ENCODE measurements around the gene MYBPC1. TPM values are rescaled to one million over a fixed set of nuclear protein-coding genes. Genes with fewer than 3 reads are reported as not detected.

The MYBPC1 gene
- total RNA-seq, 1 donor from 2014 or later = 7.3 TPM

DNA sequence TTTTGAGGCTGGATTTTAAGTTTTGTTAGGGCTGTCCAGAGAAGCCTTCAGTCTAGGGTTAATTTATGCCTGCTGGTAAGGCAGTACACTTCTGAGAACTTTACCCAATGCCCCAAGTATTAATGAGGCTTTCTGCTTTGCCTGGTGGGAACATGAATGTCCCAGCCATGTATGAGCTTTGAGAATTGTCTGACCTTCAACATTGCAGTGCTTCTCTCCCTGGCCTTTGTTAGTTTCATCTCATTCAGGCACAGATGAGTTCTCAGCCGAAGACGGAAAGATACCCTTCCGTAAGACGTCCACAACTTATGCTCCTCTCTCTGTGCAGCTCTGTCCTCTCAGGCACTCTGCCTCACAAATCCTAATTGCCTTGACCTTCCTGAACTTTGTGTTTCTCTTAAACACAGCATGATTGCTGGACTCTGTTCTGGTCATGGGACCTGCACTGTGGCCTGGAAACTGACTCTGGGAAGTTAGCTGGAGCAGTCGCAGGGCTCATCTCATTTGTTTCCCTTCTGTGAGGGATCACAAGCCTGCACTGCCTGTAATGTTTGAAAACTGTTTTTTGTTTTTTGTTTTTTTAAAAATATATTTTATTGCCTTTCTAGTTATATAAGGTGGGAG is 118.4 kb downstream of the MYBPC1 start:
- Histone ChIP-seq H3K4me3 (peak overlapping the region; percentile 45), H3K27ac (replicated peaks) (peak overlapping the region; percentile 83), H3K36me3 (no peaks in the 10 kb centered on the region), H3K4me1 (peaks cover 53% of the 10 kb centered on the region), H3K9me3 (replicated peaks) (no peaks in the 10 kb centered on the region), H3K27me3 (ENCODE audit: low read depth) (no peaks in the 10 kb centered on the region)
- TF ChIP-seq, protein P1, sequence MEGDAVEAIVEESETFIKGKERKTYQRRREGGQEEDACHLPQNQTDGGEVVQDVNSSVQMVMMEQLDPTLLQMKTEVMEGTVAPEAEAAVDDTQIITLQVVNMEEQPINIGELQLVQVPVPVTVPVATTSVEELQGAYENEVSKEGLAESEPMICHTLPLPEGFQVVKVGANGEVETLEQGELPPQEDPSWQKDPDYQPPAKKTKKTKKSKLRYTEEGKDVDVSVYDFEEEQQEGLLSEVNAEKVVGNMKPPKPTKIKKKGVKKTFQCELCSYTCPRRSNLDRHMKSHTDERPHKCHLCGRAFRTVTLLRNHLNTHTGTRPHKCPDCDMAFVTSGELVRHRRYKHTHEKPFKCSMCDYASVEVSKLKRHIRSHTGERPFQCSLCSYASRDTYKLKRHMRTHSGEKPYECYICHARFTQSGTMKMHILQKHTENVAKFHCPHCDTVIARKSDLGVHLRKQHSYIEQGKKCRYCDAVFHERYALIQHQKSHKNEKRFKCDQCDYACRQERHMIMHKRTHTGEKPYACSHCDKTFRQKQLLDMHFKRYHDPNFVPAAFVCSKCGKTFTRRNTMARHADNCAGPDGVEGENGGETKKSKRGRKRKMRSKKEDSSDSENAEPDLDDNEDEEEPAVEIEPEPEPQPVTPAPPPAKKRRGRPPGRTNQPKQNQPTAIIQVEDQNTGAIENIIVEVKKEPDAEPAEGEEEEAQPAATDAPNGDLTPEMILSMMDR (IDR thresholded peaks at IDR 0.05; ENCODE audit: borderline replicate concordance) = no peak
- intact Hi-C loops (cut with micrococcal nuclease) = no loop called here
- peak; percentile 25 for DNase-seq

DNA sequence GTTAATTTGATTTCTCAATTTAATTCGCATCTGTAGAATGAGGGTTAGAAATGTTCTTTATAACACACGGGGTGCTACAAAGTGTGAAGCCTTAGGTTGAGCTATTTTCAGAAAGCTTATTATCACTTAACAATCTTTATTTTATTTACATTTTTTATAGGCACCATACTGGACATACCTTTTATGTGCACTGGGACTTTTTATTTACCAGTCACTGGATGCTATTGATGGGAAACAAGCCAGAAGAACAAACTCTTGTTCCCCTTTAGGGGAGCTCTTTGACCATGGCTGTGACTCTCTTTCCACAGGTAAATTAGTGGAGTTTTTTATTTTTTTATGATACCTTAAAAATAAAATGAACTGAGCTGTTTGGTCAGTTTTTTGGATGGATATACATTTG is 119.2 kb downstream of the MYBPC1 start:
- intact Hi-C loops (cut with micrococcal nuclease) = no loop called here
- Histone ChIP-seq H3K36me3 (peaks cover 7% of the 10 kb centered on the region), H3K27me3 (ENCODE audit: low read depth) (no peaks in the 10 kb centered on the region), H3K9me3 (replicated peaks) (no peaks in the 10 kb centered on the region), H3K27ac (replicated peaks) (peak overlapping the region; percentile 83), H3K4me3 (peak overlapping the region; percentile 45), H3K4me1 (peaks cover 49% of the 10 kb centered on the region)
- TF ChIP-seq, protein P1 (IDR thresholded peaks at IDR 0.05; ENCODE audit: borderline replicate concordance) = no peak
- no peak for DNase-seq

DNA sequence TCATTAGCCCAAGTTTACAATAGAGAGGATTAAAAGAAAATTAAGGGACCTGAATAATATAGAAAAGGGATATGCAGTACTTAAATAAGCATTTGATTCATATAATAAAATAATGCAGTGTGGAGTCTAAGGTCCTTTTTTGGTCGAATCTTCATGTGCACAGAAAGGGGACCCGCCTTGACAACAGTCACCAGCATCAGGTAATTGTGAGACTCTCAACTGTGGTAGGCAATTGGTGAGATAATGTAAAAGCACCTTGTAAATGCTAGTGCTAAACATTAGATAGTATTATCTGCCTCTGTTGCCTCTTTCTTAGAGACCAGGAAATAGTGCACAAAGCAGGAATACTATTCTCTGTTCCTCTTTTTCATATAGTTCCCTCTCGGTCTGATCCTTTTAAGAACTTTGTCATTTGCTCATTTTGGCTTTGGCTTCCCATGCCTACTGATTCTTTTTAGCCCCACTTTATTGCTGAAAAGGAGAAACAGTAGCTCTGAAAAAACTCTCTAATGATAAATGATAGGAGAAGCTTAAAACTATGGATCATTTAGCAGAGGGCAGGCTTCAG is 120.2 kb downstream of the MYBPC1 start:
- H3K4me1 ChIP-seq = peaks cover 49% of the 10 kb centered on the region
- H3K27me3 ChIP-seq (ENCODE audit: low read depth) = no peaks in the 10 kb centered on the region
- no peak for DNase-seq
- H3K9me3 ChIP-seq (replicated peaks) = no peaks in the 10 kb centered on the region
- H3K36me3 ChIP-seq = peaks cover 16% of the 10 kb centered on the region
- intact Hi-C loops (cut with micrococcal nuclease) = no loop called here
- TF ChIP-seq, protein P1 (IDR thresholded peaks at IDR 0.05; ENCODE audit: borderline replicate concordance) = no peak
- H3K4me3 ChIP-seq = no peak overlapping the region
- peak overlapping the region; percentile 83 for H3K27ac ChIP-seq (replicated peaks)

DNA sequence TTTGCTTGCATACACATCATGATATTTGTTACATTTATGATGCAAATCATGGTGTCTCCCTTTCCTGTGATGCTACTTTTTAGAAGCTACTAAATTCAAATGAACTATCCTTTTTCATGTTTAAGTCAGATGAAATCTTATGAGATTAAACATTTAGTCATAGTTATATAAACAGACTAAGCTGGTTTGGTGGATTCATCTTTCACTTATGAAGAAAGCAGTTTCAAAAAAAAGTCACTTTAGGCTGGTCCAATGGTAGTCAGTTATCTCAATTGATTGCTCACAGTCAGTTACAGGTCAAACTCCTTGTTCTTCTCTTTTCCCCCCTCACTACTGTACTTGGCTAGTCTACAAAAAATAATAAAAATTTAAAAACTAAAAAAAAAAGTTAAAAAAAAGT is 124.8 kb downstream of the MYBPC1 start:
- Histone ChIP-seq H3K4me3 (no peak overlapping the region), H3K4me1 (peaks cover 24% of the 10 kb centered on the region), H3K27ac (replicated peaks) (no peak overlapping the region), H3K27me3 (ENCODE audit: low read depth) (no peaks in the 10 kb centered on the region), H3K36me3 (peaks cover 54% of the 10 kb centered on the region), H3K9me3 (replicated peaks) (no peaks in the 10 kb centered on the region)
- intact Hi-C loops (cut with micrococcal nuclease) = no loop called here
- TF ChIP-seq, protein P1 (IDR thresholded peaks at IDR 0.05; ENCODE audit: borderline replicate concordance) = no peak
- DNase-seq = no peak

DNA sequence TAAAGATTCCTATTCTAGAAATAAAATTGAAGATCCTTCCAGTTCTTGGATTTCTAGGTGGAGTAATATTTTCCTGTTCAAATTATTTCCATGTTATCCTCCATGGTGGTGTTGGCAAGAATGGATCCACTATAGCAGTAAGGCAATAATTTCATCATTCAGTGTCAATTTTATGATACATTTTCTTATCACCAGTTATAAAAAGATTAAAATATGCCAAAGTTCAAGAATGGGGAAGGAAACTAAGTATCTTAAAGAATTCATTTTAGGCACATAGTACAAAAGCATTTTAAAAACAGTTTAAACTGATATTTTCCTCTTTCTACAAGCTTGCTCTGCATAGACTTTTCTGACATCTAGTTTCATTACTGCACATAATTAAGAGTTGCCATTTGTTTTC is 125.3 kb downstream of the MYBPC1 start:
- peaks cover 60% of the 10 kb centered on the region for H3K36me3 ChIP-seq
- peaks cover 18% of the 10 kb centered on the region for H3K4me1 ChIP-seq
- no peaks in the 10 kb centered on the region for H3K9me3 ChIP-seq (replicated peaks)
- no peak overlapping the region for H3K4me3 ChIP-seq
- TF ChIP-seq, protein P1 (IDR thresholded peaks at IDR 0.05; ENCODE audit: borderline replicate concordance) = no peak
- no peak overlapping the region for H3K27ac ChIP-seq (replicated peaks)
- DNase-seq = no peak
- intact Hi-C loops (cut with micrococcal nuclease) = no loop called here
- no peaks in the 10 kb centered on the region for H3K27me3 ChIP-seq (ENCODE audit: low read depth)

Measured in left ventricle myocardium inferior (tissue), 1 donor.